ENCODE data around the gene DGAT2. TPM values are rescaled to one million over a fixed set of nuclear protein-coding genes. Genes with fewer than 3 reads are reported as not detected.

Gene DGAT2
- total RNA-seq, 2 donors from 2014 or later: 9.3 to 38.6 TPM

GRCh38 chr11:75831915-75832502, 63.4 kb downstream of the DGAT2 start:
- H3K36me3 ChIP-seq (replicated peaks in 1 of 2; ENCODE audit: insufficient read depth in 1 of 2, low read depth in 2 of 2): no peaks in the 10 kb centered on the region
- peaks cover 3% of the 10 kb centered on the region for H3K4me1 ChIP-seq
- no peak overlapping the region for H3K4me3 ChIP-seq
- ATAC-seq (no peak), DNase-seq (no peak)
- H3K9me3 ChIP-seq: no peaks in the 10 kb centered on the region
- TF ChIP-seq POLR2A (IDR thresholded peaks at IDR 0.05) (no peak), CTCF (IDR thresholded peaks at IDR 0.05) (no peak)
- H3K27ac ChIP-seq: no peak overlapping the region
- no peaks in the 10 kb centered on the region for H3K27me3 ChIP-seq
- intact Hi-C loops (cut with DNase I): no loop called here
- WGBS, 2 donors: 92 to 93% methylated on average over 6 of the region's 6 CpGs

- Histone ChIP-seq H3K27me3 (no peaks in the 10 kb centered on the region), H3K27ac (no peak overlapping the region), H3K36me3 (replicated peaks in 1 of 2; ENCODE audit: insufficient read depth in 1 of 2, low read depth in 2 of 2) (no peaks in the 10 kb centered on the region), H3K4me3 (no peak overlapping the region), H3K4me1 (no peaks in the 10 kb centered on the region), H3K9me3 (no peaks in the 10 kb centered on the region)
- ATAC-seq (no peak), DNase-seq (no peak)
- WGBS, 2 donors: 84 to 93% methylated on average over 3 of the region's 3 CpGs
- no peak for TF ChIP-seq CTCF (IDR thresholded peaks at IDR 0.05)
- no peak for TF ChIP-seq POLR2A (IDR thresholded peaks at IDR 0.05)
- intact Hi-C loops (cut with DNase I): no loop called here
These were observed 66.2 kb downstream of the DGAT2 start for GRCh38 chr11:75834728-75835127.

GRCh38 chr11:75836417-75836816, 67.8 kb downstream of the DGAT2 start:
- DNase-seq (no peak), ATAC-seq (no peak)
- 84 to 97% methylated on average over 3 of the region's 3 CpGs for WGBS, 2 donors
- Histone ChIP-seq H3K36me3 (replicated peaks in 1 of 2; ENCODE audit: insufficient read depth in 1 of 2, low read depth in 2 of 2) (no peaks in the 10 kb centered on the region), H3K27me3 (no peaks in the 10 kb centered on the region), H3K4me3 (no peak overlapping the region), H3K9me3 (no peaks in the 10 kb centered on the region), H3K27ac (no peak overlapping the region), H3K4me1 (peaks cover 13% of the 10 kb centered on the region)
- no peak for TF ChIP-seq POLR2A (IDR thresholded peaks at IDR 0.05)
- no peak for TF ChIP-seq CTCF (IDR thresholded peaks at IDR 0.05)
- intact Hi-C loops (cut with DNase I): no loop called here

- Histone ChIP-seq H3K36me3 (replicated peaks in 1 of 2; ENCODE audit: insufficient read depth in 1 of 2, low read depth in 2 of 2) (no peaks in the 10 kb centered on the region), H3K4me3 (no peak overlapping the region), H3K27ac (no peak overlapping the region), H3K4me1 (peaks cover 13% of the 10 kb centered on the region), H3K9me3 (no peaks in the 10 kb centered on the region), H3K27me3 (no peaks in the 10 kb centered on the region)
- no peak for ATAC-seq
- no peak for TF ChIP-seq POLR2A (IDR thresholded peaks at IDR 0.05)
- intact Hi-C loops (cut with DNase I): no loop called here
- no peak for DNase-seq
These were observed 71.3 kb downstream of the DGAT2 start for GRCh38 chr11:75839851-75840250.

GRCh38 chr11:75840522-75840921, 71.9 kb downstream of the DGAT2 start:
- Histone ChIP-seq H3K27ac (no peak overlapping the region), H3K36me3 (replicated peaks in 1 of 2; ENCODE audit: insufficient read depth in 1 of 2, low read depth in 2 of 2) (no peaks in the 10 kb centered on the region), H3K4me1 (peaks cover 13% of the 10 kb centered on the region), H3K9me3 (no peaks in the 10 kb centered on the region), H3K4me3 (no peak overlapping the region), H3K27me3 (no peaks in the 10 kb centered on the region)
- TF ChIP-seq POLR2A (IDR thresholded peaks at IDR 0.05): no peak
- TF ChIP-seq CTCF (IDR thresholded peaks at IDR 0.05): no peak
- WGBS, 2 donors: 10 to 21% methylated on average over 1 of the region's 1 CpG
- DNase-seq (no peak), ATAC-seq (no peak)
- intact Hi-C loops (cut with DNase I): no loop called here

All from body of pancreas (tissue), 4 donors.